ENCODE data around the gene FBLIM1.

Gene FBLIM1

GRCh38 chr1:15747378-15747777 is 11.2 kb upstream of the FBLIM1 start:
- no peak for DNase-seq (ENCODE audit: low read depth in 1 of 2, low spot score in 1 of 2)

- no peak for DNase-seq (ENCODE audit: low read depth in 1 of 2, low spot score in 1 of 2)
Measured at GRCh38 chr1:15748264-15748663, 10.3 kb upstream of the FBLIM1 start.

GRCh38 chr1:15748690-15749398 is 9.8 kb upstream of the FBLIM1 start:
- no peak for DNase-seq (ENCODE audit: low read depth in 1 of 2, low spot score in 1 of 2)

GRCh38 chr1:15749399-15750291 is 8.9 kb upstream of the FBLIM1 start:
- no peak for DNase-seq (ENCODE audit: low read depth in 1 of 2, low spot score in 1 of 2)

- DNase-seq (ENCODE audit: low read depth in 1 of 2, low spot score in 1 of 2) = no peak
Measured at GRCh38 chr1:15750924-15751323, 7.7 kb upstream of the FBLIM1 start.

GRCh38 chr1:15751717-15752116 is 6.9 kb upstream of the FBLIM1 start:
- DNase-seq (ENCODE audit: low read depth in 1 of 2, low spot score in 1 of 2) = no peak

- no peak for DNase-seq (ENCODE audit: low read depth in 1 of 2, low spot score in 1 of 2)
Measured at GRCh38 chr1:15753776-15754175, 4.8 kb upstream of the FBLIM1 start.

GRCh38 chr1:15755021-15755645 is 3.5 kb upstream of the FBLIM1 start:
- DNase-seq (ENCODE audit: low read depth in 1 of 2, low spot score in 1 of 2) = no peak

- no peak for DNase-seq (ENCODE audit: low read depth in 1 of 2, low spot score in 1 of 2)
Measured at GRCh38 chr1:15755646-15756040, 3.0 kb upstream of the FBLIM1 start.

GRCh38 chr1:15756143-15757015 is 2.2 kb upstream of the FBLIM1 start:
- DNase-seq (ENCODE audit: low read depth in 1 of 2, low spot score in 1 of 2) = no peak

- no peak for DNase-seq (ENCODE audit: low read depth in 1 of 2, low spot score in 1 of 2)
Measured at GRCh38 chr1:15757016-15757543, 1.5 kb upstream of the FBLIM1 start.

- no peak for DNase-seq (ENCODE audit: low read depth in 1 of 2, low spot score in 1 of 2)
Measured at GRCh38 chr1:15757575-15758342, 836 bp upstream of the FBLIM1 start.

GRCh38 chr1:15758953-15759661 is 512 bp downstream of the FBLIM1 start:
- DNase-seq (ENCODE audit: low read depth in 1 of 2, low spot score in 1 of 2) = no peak

GRCh38 chr1:15760520-15761211 is 2.1 kb downstream of the FBLIM1 start:
- no peak for DNase-seq (ENCODE audit: low read depth in 1 of 2, low spot score in 1 of 2)

- DNase-seq (ENCODE audit: low read depth in 1 of 2, low spot score in 1 of 2) = no peak
Measured at GRCh38 chr1:15761366-15762128, 3.0 kb downstream of the FBLIM1 start.

- DNase-seq (ENCODE audit: low read depth in 1 of 2, low spot score in 1 of 2) = no peak
Measured at GRCh38 chr1:15762546-15762945, 4.0 kb downstream of the FBLIM1 start.

GRCh38 chr1:15764269-15764764 is 5.7 kb downstream of the FBLIM1 start:
- DNase-seq (ENCODE audit: low read depth in 1 of 2, low spot score in 1 of 2) = no peak

GRCh38 chr1:15764890-15765289 is 6.3 kb downstream of the FBLIM1 start:
- no peak for DNase-seq (ENCODE audit: low read depth in 1 of 2, low spot score in 1 of 2)
